K562 (cell line): ENCODE data around the gene LRRC57. TPM values are rescaled to one million over a fixed set of nuclear protein-coding genes. Genes with fewer than 3 reads are reported as not detected.
A peak's percentile ranks its signal among the peaks of the same experiment; 100 is the strongest.

Source experiments
- BDP1 ChIP-seq: IDR thresholded peaks from 3 replicates; pipeline ENCODE4 v1.6.1; 2011; ENCODE audit not compliant: insufficient read length, insufficient read depth
- CBFA2T3 ChIP-seq: fragments of 450-650 bp; IDR thresholded peaks from 2 replicates; pipeline ENCODE4 v1.6.1; 2017
- DEAF1 ChIP-seq: fragments of 450-650 bp; formaldehyde crosslinking; IDR thresholded peaks from 2 replicates; pipeline ENCODE4 v1.4.0; 2020; ENCODE audit warnings: mild to moderate bottlenecking, moderate library complexity
- FOSL1 ChIP-seq: fragments of 200-800 bp; sonication (Bioruptor generic); conservative IDR thresholded peaks from 2 replicates; pipeline ENCODE4 v1.6.1; 2016; ENCODE audit warnings: missing genetic modification characterization, missing compliant biosample characterization
- FOXJ2 ChIP-seq: fragments of 200-800 bp; sonication (Bioruptor generic); IDR thresholded peaks from 2 replicates; pipeline ENCODE4 v1.6.1; 2016; ENCODE audit warnings: missing genetic modification characterization, missing compliant biosample characterization
- HINFP ChIP-seq: fragments of 450-650 bp; conservative IDR thresholded peaks from 2 replicates; pipeline ENCODE4 v1.6.1; 2016; ENCODE audit warnings: missing genetic modification characterization, low read depth, mild to moderate bottlenecking, control low read depth, missing compliant biosample characterization
- HLTF ChIP-seq: fragments of 450-650 bp; IDR thresholded peaks from 2 replicates; pipeline ENCODE4 v1.6.1; 2016
- HNRNPUL1 ChIP-seq: fragments of 200-400 bp; formaldehyde crosslinking; IDR thresholded peaks from 2 replicates; pipeline ENCODE4 v1.6.1; 2017; ENCODE audit warnings: low read length
- MYC ChIP-seq, 2 experiments: fragments of 250-450 bp in 1 of 2; sonication (Bioruptor Pico) in 1 of 2; IDR thresholded peaks; 2 replicates each; pipeline versions ENCODE4 v1.5.1 to v1.6.1; 2012 to 2021; ENCODE audit warnings: low read depth in 2 of 2, borderline replicate concordance in 1 of 2, improper control_type of control experiment in 1 of 2, low read length in 1 of 2, mild to moderate bottlenecking in 1 of 2, moderate library complexity in 1 of 2
- PBX2 ChIP-seq, 2 experiments: IDR thresholded peaks in 1 of 2; conservative IDR thresholded peaks in 1 of 2; 2 replicates each; pipeline ENCODE4 v1.6.1; 2016; ENCODE audit warnings: low read depth in 2 of 2, mild to moderate bottlenecking in 1 of 2, missing compliant biosample characterization in 1 of 2, missing genetic modification characterization in 1 of 2, moderate library complexity in 1 of 2
- POLR2AphosphoS5 ChIP-seq: IDR thresholded peaks from 2 replicates; pipeline ENCODE4 v1.6.1; 2011; ENCODE audit warnings: mild to moderate bottlenecking, low read depth, low read length, moderate library complexity; ENCODE audit not compliant: control insufficient read depth, insufficient read depth
- POLR2H ChIP-seq: IDR thresholded peaks from 2 replicates; pipeline ENCODE4 v1.6.1; 2016; ENCODE audit warnings: missing genetic modification characterization, low read depth, mild to moderate bottlenecking, control low read depth, missing compliant biosample characterization, moderate library complexity
- SIRT6 ChIP-seq: IDR thresholded peaks from one replicate; pipeline ENCODE4 v1.6.1; 2012; ENCODE audit warnings: low read depth, mild to moderate bottlenecking, control low read depth, inconsistent platforms, low read length, moderate library complexity
- TBP ChIP-seq: optimal IDR thresholded peaks from 2 replicates; pipeline ENCODE3; 2011; ENCODE audit warnings: low read depth, low read length, improper control_type of control experiment
- ZNF121 ChIP-seq: sonication (generic); formaldehyde crosslinking; conservative IDR thresholded peaks from 2 replicates; pipeline ENCODE4 v1.8.0; 2022; ENCODE audit warnings: missing genetic modification reagents
- ZNF134 ChIP-seq: fragments of 250-450 bp; sonication (Bioruptor Pico); conservative IDR thresholded peaks from 2 replicates; pipeline ENCODE4 v1.4.0; 2020
- ZNF274 ChIP-seq: IDR thresholded peaks from 2 replicates; pipeline ENCODE4 v1.6.1; 2011; ENCODE audit warnings: low read depth, mild to moderate bottlenecking, low read length, moderate library complexity, borderline replicate concordance
- ZNF551 ChIP-seq: fragments of 250-450 bp; sonication (Bioruptor Pico); IDR thresholded peaks from 2 replicates; pipeline ENCODE4 v1.5.0; 2021; ENCODE audit warnings: mild to moderate bottlenecking, moderate library complexity
- ZNF639 ChIP-seq, 2 experiments: fragments of 200-800 bp in 1 of 2; sonication (Bioruptor generic) in 1 of 2; sonication (generic) in 1 of 2; formaldehyde crosslinking in 1 of 2; IDR thresholded peaks in 1 of 2; conservative IDR thresholded peaks in 1 of 2; 2 replicates each; pipeline versions ENCODE4 v1.5.0 to v1.6.1; 2016 to 2020; ENCODE audit warnings: missing compliant biosample characterization in 1 of 2, missing genetic modification characterization in 1 of 2, missing genetic modification reagents in 1 of 2
- polyA plus RNA-seq, 8 experiments: library from polyadenylated mRNA; depleted of rRNA in 4 of 8; stranded (reverse) in 5 of 8; unstranded in 3 of 8; fragments of >200 nt; fragmentation: Nextera tagmentation in 2 of 8; fragmentation: Illumina TruSeq in 1 of 8; extraction: Ambion mirVana in 2 of 8; extraction: Trizol in 1 of 8; gene quantifications; 2 replicates each; pipeline versions ENCODE4 v1.2.1 to v1.2.3, GENCODE V29; 2011 to 2014; ENCODE audit warnings: inconsistent platforms in 1 of 8, missing spikeins in 1 of 8
- total RNA-seq, 7 experiments: library from RNA; depleted of rRNA in 6 of 7; stranded (reverse); fragments of >200 nt in 6 of 7; fragmentation: Illumina TruSeq in 2 of 7; extraction: Trizol in 2 of 7; gene quantifications; 2 replicates each; pipeline versions ENCODE4 v1.2.1 to v1.2.3, GENCODE V29; 2011 to 2021; ENCODE audit warnings: low replicate concordance in 1 of 7

LRRC57 gene
- total and polyA plus RNA-seq, 9 of the 15 experiments (the other 6 are each of a cell fraction or from before 2014, with no cell fraction given): 3.9 to 20.4 (median 14.8) TPM

GRCh38 chr15:42549741-42550392 is 1.3 kb upstream of the LRRC57 start (continued):
- TF ChIP-seq ZNF121: peak; percentile 60
- TF ChIP-seq DEAF1 (CRISPR knock-in tag): no peak
- TF ChIP-seq ZNF274: no peak
- TF ChIP-seq CBFA2T3: peak; percentile 20; the same call in 1 of the 2 replicates
- TF ChIP-seq ZNF551 (CRISPR knock-in tag): no peak
- TF ChIP-seq BDP1: no peak
- no peak for TF ChIP-seq SIRT6
- no peak for TF ChIP-seq FOXJ2 (tag)
- no peak for TF ChIP-seq HNRNPUL1
- no peak for TF ChIP-seq TBP
- TF ChIP-seq POLR2AphosphoS5: no peak
- peak; percentile 27; the same call in 1 of the 2 replicates for TF ChIP-seq HLTF
- TF ChIP-seq MYC (IDR thresholded peaks at IDR 0.05; ENCODE audit: low read depth, low read length): no peak
- no peak for TF ChIP-seq MYC (CRISPR knock-in tag; IDR thresholded peaks at IDR 0.05; ENCODE audit: borderline replicate concordance, low read depth)
- no peak for TF ChIP-seq HINFP (tag)
- no peak for TF ChIP-seq POLR2H (tag)
- TF ChIP-seq PBX2 (CRISPR knock-in tag; IDR thresholded peaks at IDR 0.05; ENCODE audit: low read depth): no peak
- no peak for TF ChIP-seq PBX2 (tag; conservative IDR thresholded peaks at IDR 0.05; ENCODE audit: low read depth)
- no peak for TF ChIP-seq ZNF639 (CRISPR knock-in tag; conservative IDR thresholded peaks at IDR 0.05 in 1 of 2, IDR thresholded peaks at IDR 0.05 in 1 of 2)
- no peak for TF ChIP-seq FOSL1 (tag)
- TF ChIP-seq ZNF134 (CRISPR knock-in tag): no peak
